ENCODE measurements around the gene MCTP1. TPM values are rescaled to one million over a fixed set of nuclear protein-coding genes. Genes with fewer than 3 reads are reported as not detected.

MCTP1 gene
- total and polyA plus RNA-seq, 9 of the 15 experiments (the other 6 are each of a cell fraction or from before 2014, with no cell fraction given), result 0.04 to 0.93 (median 0.06) TPM; not detected in 4

DNA sequence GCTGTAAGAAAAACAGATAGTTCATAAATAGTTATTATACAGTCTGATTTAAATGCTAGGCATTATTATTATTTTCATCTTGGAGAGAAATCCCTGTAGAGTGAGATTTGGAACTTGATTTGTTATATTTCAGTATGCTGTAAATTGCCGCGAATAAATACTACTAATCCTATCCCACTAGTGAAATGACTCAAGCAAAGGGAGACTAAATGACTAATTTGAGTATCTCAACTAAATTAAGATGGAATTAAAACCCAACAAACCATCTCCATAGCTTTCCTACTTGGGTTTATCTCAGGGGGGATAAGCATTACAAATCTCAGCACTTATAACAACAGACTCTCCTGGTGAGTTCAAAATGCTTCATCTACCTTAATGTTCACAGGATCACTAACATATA, 206.0 kb downstream of the MCTP1 start (continued):
- TF ChIP-seq, protein P1, sequence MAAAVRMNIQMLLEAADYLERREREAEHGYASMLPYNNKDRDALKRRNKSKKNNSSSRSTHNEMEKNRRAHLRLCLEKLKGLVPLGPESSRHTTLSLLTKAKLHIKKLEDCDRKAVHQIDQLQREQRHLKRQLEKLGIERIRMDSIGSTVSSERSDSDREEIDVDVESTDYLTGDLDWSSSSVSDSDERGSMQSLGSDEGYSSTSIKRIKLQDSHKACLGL (CRISPR knock-in tag; IDR thresholded peaks at IDR 0.05; ENCODE audit: borderline replicate concordance, poor library complexity, severe bottlenecking), result no peak
- no peak for TF ChIP-seq POLR3A (IDR thresholded peaks at IDR 0.05; ENCODE audit: borderline replicate concordance, extremely low read depth, insufficient read depth, insufficient read length)
- TF ChIP-seq, protein P2, sequence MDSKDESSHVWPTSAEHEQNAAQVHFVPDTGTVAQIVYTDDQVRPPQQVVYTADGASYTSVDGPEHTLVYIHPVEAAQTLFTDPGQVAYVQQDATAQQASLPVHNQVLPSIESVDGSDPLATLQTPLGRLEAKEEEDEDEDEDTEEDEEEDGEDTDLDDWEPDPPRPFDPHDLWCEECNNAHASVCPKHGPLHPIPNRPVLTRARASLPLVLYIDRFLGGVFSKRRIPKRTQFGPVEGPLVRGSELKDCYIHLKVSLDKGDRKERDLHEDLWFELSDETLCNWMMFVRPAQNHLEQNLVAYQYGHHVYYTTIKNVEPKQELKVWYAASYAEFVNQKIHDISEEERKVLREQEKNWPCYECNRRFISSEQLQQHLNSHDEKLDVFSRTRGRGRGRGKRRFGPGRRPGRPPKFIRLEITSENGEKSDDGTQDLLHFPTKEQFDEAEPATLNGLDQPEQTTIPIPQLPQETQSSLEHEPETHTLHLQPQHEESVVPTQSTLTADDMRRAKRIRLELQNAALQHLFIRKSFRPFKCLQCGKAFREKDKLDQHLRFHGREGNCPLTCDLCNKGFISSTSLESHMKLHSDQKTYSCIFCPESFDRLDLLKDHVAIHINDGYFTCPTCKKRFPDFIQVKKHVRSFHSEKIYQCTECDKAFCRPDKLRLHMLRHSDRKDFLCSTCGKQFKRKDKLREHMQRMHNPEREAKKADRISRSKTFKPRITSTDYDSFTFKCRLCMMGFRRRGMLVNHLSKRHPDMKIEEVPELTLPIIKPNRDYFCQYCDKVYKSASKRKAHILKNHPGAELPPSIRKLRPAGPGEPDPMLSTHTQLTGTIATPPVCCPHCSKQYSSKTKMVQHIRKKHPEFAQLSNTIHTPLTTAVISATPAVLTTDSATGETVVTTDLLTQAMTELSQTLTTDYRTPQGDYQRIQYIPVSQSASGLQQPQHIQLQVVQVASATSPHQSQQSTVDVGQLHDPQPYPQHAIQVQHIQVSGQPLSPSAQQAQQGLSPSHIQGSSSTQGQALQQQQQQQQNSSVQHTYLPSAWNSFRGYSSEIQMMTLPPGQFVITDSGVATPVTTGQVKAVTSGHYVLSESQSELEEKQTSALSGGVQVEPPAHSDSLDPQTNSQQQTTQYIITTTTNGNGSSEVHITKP (IDR thresholded peaks at IDR 0.05; ENCODE audit: partially characterized antibody), result no peak
- TF ChIP-seq, protein P3, sequence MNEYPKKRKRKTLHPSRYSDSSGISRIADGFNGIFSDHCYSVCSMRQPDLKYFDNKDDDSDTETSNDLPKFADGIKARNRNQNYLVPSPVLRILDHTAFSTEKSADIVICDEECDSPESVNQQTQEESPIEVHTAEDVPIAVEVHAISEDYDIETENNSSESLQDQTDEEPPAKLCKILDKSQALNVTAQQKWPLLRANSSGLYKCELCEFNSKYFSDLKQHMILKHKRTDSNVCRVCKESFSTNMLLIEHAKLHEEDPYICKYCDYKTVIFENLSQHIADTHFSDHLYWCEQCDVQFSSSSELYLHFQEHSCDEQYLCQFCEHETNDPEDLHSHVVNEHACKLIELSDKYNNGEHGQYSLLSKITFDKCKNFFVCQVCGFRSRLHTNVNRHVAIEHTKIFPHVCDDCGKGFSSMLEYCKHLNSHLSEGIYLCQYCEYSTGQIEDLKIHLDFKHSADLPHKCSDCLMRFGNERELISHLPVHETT (CRISPR knock-in tag; conservative IDR thresholded peaks at IDR 0.05 in 1 of 2, IDR thresholded peaks at IDR 0.05 in 1 of 2), result no peak
- no peak for TF ChIP-seq SP1 (CRISPR knock-in tag; IDR thresholded peaks at IDR 0.05)
- TF ChIP-seq, protein P4, sequence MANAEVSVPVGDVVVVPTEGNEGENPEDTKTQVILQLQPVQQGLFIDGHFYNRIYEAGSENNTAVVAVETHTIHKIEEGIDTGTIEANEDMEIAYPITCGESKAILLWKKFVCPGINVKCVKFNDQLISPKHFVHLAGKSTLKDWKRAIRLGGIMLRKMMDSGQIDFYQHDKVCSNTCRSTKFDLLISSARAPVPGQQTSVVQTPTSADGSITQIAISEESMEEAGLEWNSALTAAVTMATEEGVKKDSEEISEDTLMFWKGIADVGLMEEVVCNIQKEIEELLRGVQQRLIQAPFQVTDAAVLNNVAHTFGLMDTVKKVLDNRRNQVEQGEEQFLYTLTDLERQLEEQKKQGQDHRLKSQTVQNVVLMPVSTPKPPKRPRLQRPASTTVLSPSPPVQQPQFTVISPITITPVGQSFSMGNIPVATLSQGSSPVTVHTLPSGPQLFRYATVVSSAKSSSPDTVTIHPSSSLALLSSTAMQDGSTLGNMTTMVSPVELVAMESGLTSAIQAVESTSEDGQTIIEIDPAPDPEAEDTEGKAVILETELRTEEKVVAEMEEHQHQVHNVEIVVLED (CRISPR knock-in tag; IDR thresholded peaks at IDR 0.05), result no peak
- no peak for TF ChIP-seq TCFL5 (CRISPR knock-in tag; conservative IDR thresholded peaks at IDR 0.05)
- TF ChIP-seq, protein P5, sequence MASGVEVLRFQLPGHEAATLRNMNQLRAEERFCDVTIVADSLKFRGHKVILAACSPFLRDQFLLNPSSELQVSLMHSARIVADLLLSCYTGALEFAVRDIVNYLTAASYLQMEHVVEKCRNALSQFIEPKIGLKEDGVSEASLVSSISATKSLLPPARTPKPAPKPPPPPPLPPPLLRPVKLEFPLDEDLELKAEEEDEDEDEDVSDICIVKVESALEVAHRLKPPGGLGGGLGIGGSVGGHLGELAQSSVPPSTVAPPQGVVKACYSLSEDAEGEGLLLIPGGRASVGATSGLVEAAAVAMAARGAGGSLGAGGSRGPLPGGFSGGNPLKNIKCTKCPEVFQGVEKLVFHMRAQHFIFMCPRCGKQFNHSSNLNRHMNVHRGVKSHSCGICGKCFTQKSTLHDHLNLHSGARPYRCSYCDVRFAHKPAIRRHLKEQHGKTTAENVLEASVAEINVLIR (CRISPR knock-in tag; IDR thresholded peaks at IDR 0.05), result no peak
- no peak for TF ChIP-seq PHF8 (IDR thresholded peaks at IDR 0.05; ENCODE audit: borderline replicate concordance, low read length)
- no peak for TF ChIP-seq FOXM1 (IDR thresholded peaks at IDR 0.05; ENCODE audit: low read depth)
- no peak for TF ChIP-seq FOXM1 (CRISPR knock-in tag; IDR thresholded peaks at IDR 0.05; ENCODE audit: low read depth)
- TF ChIP-seq ZC3H11A (IDR thresholded peaks at IDR 0.05; ENCODE audit: low read depth, low read length), result no peak
- TF ChIP-seq, protein P6, sequence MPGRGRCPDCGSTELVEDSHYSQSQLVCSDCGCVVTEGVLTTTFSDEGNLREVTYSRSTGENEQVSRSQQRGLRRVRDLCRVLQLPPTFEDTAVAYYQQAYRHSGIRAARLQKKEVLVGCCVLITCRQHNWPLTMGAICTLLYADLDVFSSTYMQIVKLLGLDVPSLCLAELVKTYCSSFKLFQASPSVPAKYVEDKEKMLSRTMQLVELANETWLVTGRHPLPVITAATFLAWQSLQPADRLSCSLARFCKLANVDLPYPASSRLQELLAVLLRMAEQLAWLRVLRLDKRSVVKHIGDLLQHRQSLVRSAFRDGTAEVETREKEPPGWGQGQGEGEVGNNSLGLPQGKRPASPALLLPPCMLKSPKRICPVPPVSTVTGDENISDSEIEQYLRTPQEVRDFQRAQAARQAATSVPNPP (IDR thresholded peaks at IDR 0.05; ENCODE audit: borderline replicate concordance, insufficient read depth, insufficient read length), result no peak
